GM23338 (cell line): ENCODE results near the gene OR4D2.

Source experiments
- CREB1 ChIP-seq: fragments of 250-450 bp; sonication (Bioruptor Pico); IDR thresholded peaks from 2 replicates; pipeline ENCODE4 v1.5.0; 2020; ENCODE audit warnings: low read depth, mild to moderate bottlenecking, moderate library complexity
- CTCF ChIP-seq, 2 experiments: fragments of 200-600 bp in 1 of 2; sonication (generic) in 1 of 2; conservative IDR thresholded peaks; 2 replicates each; pipeline versions ENCODE4 v1.5.1 to v1.6.1; 2016 to 2017; ENCODE audit warnings: antibody characterized with exemption in 2 of 2, low read depth in 2 of 2, mild to moderate bottlenecking in 2 of 2, moderate library complexity in 1 of 2
- EZH2 ChIP-seq: fragments of 200-600 bp; sonication (generic); IDR thresholded peaks from one replicate; pipeline ENCODE4 v1.8.0; 2017; ENCODE audit warnings: antibody characterized with exemption, mild to moderate bottlenecking, low read depth; ENCODE audit not compliant: unreplicated experiment
- EZH2phosphoT487 ChIP-seq: fragments of 200-600 bp; sonication (generic); IDR thresholded peaks from one replicate; pipeline ENCODE4 v1.8.1; 2018; ENCODE audit warnings: antibody characterized with exemption; ENCODE audit not compliant: unreplicated experiment
- ZNF114 ChIP-seq: fragments of 250-450 bp; sonication (Bioruptor Pico); IDR thresholded peaks from 2 replicates; pipeline ENCODE4 v1.5.0; 2020; ENCODE audit warnings: mild to moderate bottlenecking, moderate library complexity

- TF ChIP-seq CTCF (conservative IDR thresholded peaks at IDR 0.05; ENCODE audit: low read depth in 2 of 2) (peak; percentile 77 to 85), EZH2phosphoT487 (no peak), EZH2 (no peak), ZNF114 (CRISPR knock-in tag) (no peak), CREB1 (CRISPR knock-in tag) (no peak)
These were observed 33.3 kb downstream of the OR4D2 start for GRCh38 chr17:58200024-58200633.
